ENCODE data around the gene SPRED1.

DNA sequence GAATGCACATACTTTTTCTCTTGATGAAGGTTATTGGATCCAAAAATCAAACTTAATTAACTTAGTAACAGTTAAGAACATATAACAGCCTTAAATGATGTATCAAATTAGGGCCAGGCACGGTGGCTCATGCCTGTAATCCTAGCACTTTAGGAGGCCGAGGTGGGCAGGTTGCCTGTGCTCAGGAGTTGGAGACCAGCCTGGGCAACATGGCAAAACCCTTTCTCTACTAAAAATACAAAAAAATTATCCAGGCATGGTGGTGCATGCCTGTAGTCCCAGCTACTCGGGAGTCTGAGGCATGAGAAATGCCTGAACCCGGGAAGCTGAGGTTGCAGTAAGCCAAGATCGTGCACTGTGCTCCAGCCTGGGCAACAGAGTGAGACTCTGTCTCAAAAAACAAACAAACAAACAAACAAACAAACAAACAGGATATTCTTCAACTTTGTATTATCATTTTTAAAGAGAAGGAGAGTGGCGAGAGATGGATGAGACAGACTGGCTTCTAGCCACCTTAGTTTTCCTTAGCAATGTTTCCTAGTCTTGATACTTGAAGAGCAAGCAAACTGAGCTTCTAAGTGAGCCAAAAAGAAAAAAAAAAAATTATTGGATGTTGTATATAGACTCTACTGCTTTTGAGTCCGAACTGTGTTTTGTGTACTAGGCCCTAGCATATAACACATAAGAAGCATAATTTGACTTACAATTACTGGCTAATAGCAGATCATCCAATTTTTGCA is 13.8 kb downstream of the SPRED1 start:
- TF ChIP-seq L3MBTL2 (conservative IDR thresholded peaks at IDR 0.05) (no peak), TARDBP (IDR thresholded peaks at IDR 0.05) (no peak), ARNT (IDR thresholded peaks at IDR 0.05) (no peak), NFRKB (IDR thresholded peaks at IDR 0.05) (no peak)

Measured in HEK293T (cell line).